ENCODE data around the gene LDB3. TPM values are rescaled to one million over a fixed set of nuclear protein-coding genes. Genes with fewer than 3 reads are reported as not detected.

Gene LDB3
- total RNA-seq, 1 experiment from 2014 or later, result 0.63 TPM

DNA sequence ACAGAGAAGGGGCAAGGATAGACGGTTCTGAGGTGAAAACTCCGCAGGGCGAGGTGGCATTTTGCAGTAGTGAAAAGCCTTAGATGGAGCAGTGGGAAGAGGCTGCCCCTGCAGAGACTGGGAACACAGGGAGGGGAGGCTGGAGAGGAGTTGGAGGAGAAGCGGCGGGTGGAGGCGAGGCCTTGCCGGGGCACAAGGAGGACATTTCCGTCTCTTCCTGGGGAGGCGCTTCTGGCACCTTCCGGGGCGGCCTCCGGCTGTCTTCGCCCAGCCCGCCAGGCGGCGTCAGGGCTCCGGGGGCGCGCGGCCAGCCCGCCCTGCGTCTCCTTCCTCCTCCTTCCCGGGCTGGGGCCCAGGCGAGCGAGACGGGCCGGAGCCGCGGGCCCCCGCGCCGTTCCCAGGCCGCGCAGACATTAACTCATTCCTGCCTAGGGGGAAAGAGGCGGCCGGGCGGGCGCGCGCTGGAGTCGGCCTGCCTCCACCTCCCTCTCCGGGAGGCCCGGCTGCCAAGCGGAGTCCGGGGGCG lies 42.7 kb downstream of the LDB3 start:
- ChIA-PET CTCF (no interaction called here), POLR2A (ENCODE audit: unreplicated experiment) (no interaction called here)
- TF ChIP-seq, protein P1, sequence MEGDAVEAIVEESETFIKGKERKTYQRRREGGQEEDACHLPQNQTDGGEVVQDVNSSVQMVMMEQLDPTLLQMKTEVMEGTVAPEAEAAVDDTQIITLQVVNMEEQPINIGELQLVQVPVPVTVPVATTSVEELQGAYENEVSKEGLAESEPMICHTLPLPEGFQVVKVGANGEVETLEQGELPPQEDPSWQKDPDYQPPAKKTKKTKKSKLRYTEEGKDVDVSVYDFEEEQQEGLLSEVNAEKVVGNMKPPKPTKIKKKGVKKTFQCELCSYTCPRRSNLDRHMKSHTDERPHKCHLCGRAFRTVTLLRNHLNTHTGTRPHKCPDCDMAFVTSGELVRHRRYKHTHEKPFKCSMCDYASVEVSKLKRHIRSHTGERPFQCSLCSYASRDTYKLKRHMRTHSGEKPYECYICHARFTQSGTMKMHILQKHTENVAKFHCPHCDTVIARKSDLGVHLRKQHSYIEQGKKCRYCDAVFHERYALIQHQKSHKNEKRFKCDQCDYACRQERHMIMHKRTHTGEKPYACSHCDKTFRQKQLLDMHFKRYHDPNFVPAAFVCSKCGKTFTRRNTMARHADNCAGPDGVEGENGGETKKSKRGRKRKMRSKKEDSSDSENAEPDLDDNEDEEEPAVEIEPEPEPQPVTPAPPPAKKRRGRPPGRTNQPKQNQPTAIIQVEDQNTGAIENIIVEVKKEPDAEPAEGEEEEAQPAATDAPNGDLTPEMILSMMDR (conservative IDR thresholded peaks at IDR 0.05), result peak; percentile 70
- no peak for TF ChIP-seq EZH2 (IDR thresholded peaks at IDR 0.05; ENCODE audit: low read depth)
- Histone ChIP-seq H4K20me1 (ENCODE audit: insufficient read depth) (no peaks in the 10 kb centered on the region), H3K27ac (peak overlapping the region; percentile 34; the same call in 1 of the 2 replicates), H3K4me2 (peak overlapping the region; percentile 66), H3K36me3 (ENCODE audit: low read depth) (no peaks in the 10 kb centered on the region), H3K9me2 (ENCODE audit: insufficient read depth) (no peaks in the 10 kb centered on the region), H3K4me3 (peak overlapping the region; percentile 78; the same call in 1 of the 2 replicates), H3K27me3 (ENCODE audit: insufficient read depth, low read depth) (no peaks in the 10 kb centered on the region), H3K4me1 (replicated peaks; ENCODE audit: insufficient read depth) (no peaks in the 10 kb centered on the region), H3K79me2 (ENCODE audit: low read depth) (no peaks in the 10 kb centered on the region), H2AFZ (peak overlapping the region; percentile 86), H3F3A (ENCODE audit: insufficient read depth, low read depth) (no peaks in the 10 kb centered on the region), H3K9me3 (ENCODE audit: insufficient read depth, low read depth) (no peaks in the 10 kb centered on the region)
- DNase-seq, result peak; percentile 56 to 85
- no TSS peak for BruUV-seq (replicated peaks)
- intact Hi-C loops (cut with micrococcal nuclease; ENCODE audit: unreplicated experiment), result loop anchor here (5.0 to 10.0 kb wide), 3 partner anchors 46 to 251 kb away; partner anchors contain the start of gene BMPR1A

DNA sequence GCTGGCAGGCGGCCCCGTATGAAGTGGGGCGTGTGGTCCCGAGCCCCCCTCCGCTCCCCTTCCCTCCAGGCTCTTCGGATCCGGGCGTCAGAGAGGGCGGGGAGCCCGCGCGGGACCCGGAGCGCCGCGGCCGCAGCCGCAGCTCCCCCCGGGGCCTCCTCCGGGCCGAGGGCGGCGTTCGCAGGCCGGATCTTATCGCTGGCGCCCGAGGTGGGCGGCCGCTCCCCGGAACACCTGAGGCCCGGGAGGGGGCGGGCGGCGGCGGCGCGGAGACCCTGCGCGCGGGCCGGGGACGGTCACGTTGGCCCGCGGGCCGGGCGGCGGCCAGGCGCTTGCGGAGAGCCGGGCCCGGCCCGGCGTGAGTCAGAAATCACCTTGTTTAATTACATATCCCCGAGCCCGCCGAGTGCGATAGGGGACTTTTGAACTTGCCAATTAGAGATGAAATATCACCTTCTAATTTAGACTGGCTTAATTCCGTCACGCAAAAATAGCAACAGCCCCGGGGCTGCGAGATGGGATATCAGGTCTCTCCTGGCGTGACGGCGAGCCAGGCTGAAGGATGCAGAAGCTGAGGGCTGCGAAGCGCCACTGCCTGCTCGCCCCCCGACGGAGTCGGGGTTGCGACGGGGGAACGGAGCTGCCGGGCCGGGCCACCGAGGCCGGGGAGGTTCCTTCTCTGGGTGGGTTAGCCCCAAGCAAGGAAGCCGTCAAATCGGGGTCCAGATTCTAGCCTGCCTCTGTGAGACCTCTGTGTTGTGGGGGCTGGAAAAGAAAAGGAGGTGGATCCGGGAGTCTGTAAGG lies 43.4 kb downstream of the LDB3 start:
- no peaks in the 10 kb centered on the region for H3K79me2 ChIP-seq (ENCODE audit: low read depth)
- H3K27ac ChIP-seq, result peak overlapping the region; percentile 34; the same call in 1 of the 2 replicates
- H3K9me3 ChIP-seq (ENCODE audit: insufficient read depth, low read depth), result no peaks in the 10 kb centered on the region
- H3K27me3 ChIP-seq (ENCODE audit: insufficient read depth, low read depth), result no peaks in the 10 kb centered on the region
- H2AFZ ChIP-seq, result peak overlapping the region; percentile 88
- TF ChIP-seq EZH2 (IDR thresholded peaks at IDR 0.05; ENCODE audit: low read depth), result no peak
- TF ChIP-seq, protein P1 (conservative IDR thresholded peaks at IDR 0.05), result no peak
- H3K4me2 ChIP-seq, result peak overlapping the region; percentile 84
- ChIA-PET CTCF (no interaction called here), POLR2A (ENCODE audit: unreplicated experiment) (no interaction called here)
- H3K36me3 ChIP-seq (ENCODE audit: low read depth), result no peaks in the 10 kb centered on the region
- intact Hi-C loops (cut with micrococcal nuclease; ENCODE audit: unreplicated experiment), result loop anchor here (5.0 to 10.0 kb wide), 3 partner anchors 46 to 251 kb away; partner anchors contain the start of gene BMPR1A
- H3K9me2 ChIP-seq (ENCODE audit: insufficient read depth), result no peaks in the 10 kb centered on the region
- no peaks in the 10 kb centered on the region for H3K4me1 ChIP-seq (replicated peaks; ENCODE audit: insufficient read depth)
- DNase-seq, result peak in 1 of 2 experiments; percentile 24
- peak overlapping the region; percentile 78 for H3K4me3 ChIP-seq
- no peaks in the 10 kb centered on the region for H4K20me1 ChIP-seq (ENCODE audit: insufficient read depth)
- H3F3A ChIP-seq (ENCODE audit: insufficient read depth, low read depth), result no peaks in the 10 kb centered on the region
- TSS peak; percentile 66 for BruUV-seq (replicated peaks)

DNA sequence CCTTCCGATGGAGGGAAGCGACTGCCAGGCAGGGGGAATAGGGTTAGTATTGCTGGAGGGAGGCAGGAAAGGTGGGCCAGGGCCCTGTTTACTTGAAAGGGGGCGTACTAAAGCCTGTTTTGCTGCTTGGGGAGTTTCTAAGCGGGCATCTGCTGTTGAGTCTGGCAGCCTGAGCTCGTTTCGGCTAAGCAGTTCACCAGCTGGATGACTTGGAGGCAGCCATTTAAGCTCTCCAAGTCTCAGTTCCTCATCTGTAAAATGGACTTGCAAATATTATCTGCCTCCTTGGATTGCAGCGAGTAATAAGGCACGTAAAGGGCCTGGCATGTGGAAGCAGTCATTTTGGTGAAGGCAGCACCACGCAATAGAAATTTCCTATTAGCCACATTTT lies 44.0 kb downstream of the LDB3 start:
- no peaks in the 10 kb centered on the region for H3K27me3 ChIP-seq (ENCODE audit: insufficient read depth, low read depth)
- peak overlapping the region; percentile 84 for H3K4me2 ChIP-seq
- H3K79me2 ChIP-seq (ENCODE audit: low read depth), result no peaks in the 10 kb centered on the region
- no TSS peak for BruUV-seq (replicated peaks)
- H4K20me1 ChIP-seq (ENCODE audit: insufficient read depth), result no peaks in the 10 kb centered on the region
- H2AFZ ChIP-seq, result peak overlapping the region; percentile 88
- H3K4me1 ChIP-seq (replicated peaks; ENCODE audit: insufficient read depth), result no peaks in the 10 kb centered on the region
- CTCF ChIA-PET, result no interaction called here
- DNase-seq, result no peak
- H3F3A ChIP-seq (ENCODE audit: insufficient read depth, low read depth), result no peaks in the 10 kb centered on the region
- H3K4me3 ChIP-seq, result peak overlapping the region; percentile 78
- H3K9me3 ChIP-seq (ENCODE audit: insufficient read depth, low read depth), result no peaks in the 10 kb centered on the region
- no peak for TF ChIP-seq EZH2 (IDR thresholded peaks at IDR 0.05; ENCODE audit: low read depth)
- H3K27ac ChIP-seq, result no peak overlapping the region
- no peaks in the 10 kb centered on the region for H3K9me2 ChIP-seq (ENCODE audit: insufficient read depth)
- POLR2A ChIA-PET (ENCODE audit: unreplicated experiment), result interaction anchor here (0.6 kb wide), 1 partner anchor 228 kb away, joined by 4 read pairs; no protein-coding TSS in a partner anchor
- no peaks in the 10 kb centered on the region for H3K36me3 ChIP-seq (ENCODE audit: low read depth)
- intact Hi-C loops (cut with micrococcal nuclease; ENCODE audit: unreplicated experiment), result loop anchor here (5.0 to 10.0 kb wide), 3 partner anchors 45 to 250 kb away; partner anchors contain the start of gene BMPR1A
